Ovary (tissue), 9 donors: Measurements from ENCODE around the gene DNM2. TPM values are rescaled to one million over a fixed set of nuclear protein-coding genes. Genes with fewer than 3 reads are reported as not detected.

Experiments used
- DNase-seq, 5 donors: peaks; one replicate each; pipeline ENCODE4 v3.0.0-alpha.2; 2019 to 2020
- H3K27ac ChIP-seq, 2 donors: fragments of 200-600 bp; one replicate each; pipeline versions ENCODE4 v1.5.1 to v1.8.0; 2019 to 2022
- H3K27me3 ChIP-seq: fragments of 200-600 bp; one replicate; pipeline ENCODE4 v1.8.0; 2022
- H3K36me3 ChIP-seq: fragments of 200-600 bp; sonication (generic); one replicate; pipeline ENCODE4 v1.5.1; 2019
- H3K4me1 ChIP-seq: one replicate; pipeline ENCODE4 v1.8.1; 2013; ENCODE audit warnings: mild to moderate bottlenecking, moderate library complexity; ENCODE audit not compliant: insufficient read depth
- H3K4me3 ChIP-seq: fragments of 200-600 bp; sonication (generic); one replicate; pipeline ENCODE4 v1.5.1; 2017
- H3K9me3 ChIP-seq, 2 donors: fragments of 200-600 bp in 1 of 2; sonication (generic) in 1 of 2; one replicate each; pipeline versions ENCODE4 v1.5.1 to v1.8.1; 2013 to 2019; ENCODE audit warnings: mild to moderate bottlenecking in 1 of 2, moderate library complexity in 1 of 2
- EP300 ChIP-seq: sonication (generic); formaldehyde crosslinking; IDR thresholded peaks from one replicate; pipeline ENCODE4 v1.6.1; 2017; ENCODE audit warnings: antibody characterized with exemption
- POLR2A ChIP-seq: fragments of 450-650 bp; IDR thresholded peaks from one replicate; pipeline ENCODE4 v1.6.1; 2017; ENCODE audit warnings: antibody characterized with exemption, mild to moderate bottlenecking, moderate library complexity
- WGBS, 3 donors: extraction: QIAGEN DNeasy Blood & Tissue Kit in 1 of 3; methylation state at CpG; one replicate each; pipeline versions ENCODE4 v1.1.5 to v1.1.7; 2013 to 2017; 5-methylcytosine and 5-hydroxymethylcytosine counted together
- intact Hi-C, 4 donors: fragments of 100-400 bp; cut with DNase I; formaldehyde crosslinking; loops; one replicate each; pipeline versions ENCODE4 v1.11.0 to v1.15.1; 2022 to 2023
- polyA plus RNA-seq, 2 donors: library from polyadenylated mRNA; stranded (reverse); fragments of 200-250 nt in 1 of 2; fragments of 350-450 nt in 1 of 2; fragmentation: Illumina TruSeq in 1 of 2; extraction: RNeasy Lipid Tissue Mini Kit (QIAGEN cat#74804) in 1 of 2; gene quantifications; one replicate each; pipeline ENCODE4 v1.2.3, GENCODE V29; 2013 to 2014
- total RNA-seq, 7 donors: library from RNA; depleted of rRNA in 2 of 7; stranded (reverse); fragments of >200 nt in 2 of 7; fragmentation: NEBNext Ultra II Directional in 3 of 7; extraction: Animal tissue kit (Norgen Biotek cat#: 25700) in 3 of 7; gene quantifications; one replicate each; pipeline versions ENCODE4 v1.1.0 to v1.2.4, GENCODE V29; 2016 to 2023
- TF ChIP-seq, protein P1 (sequence below), 3 donors: fragments of 450-650 bp in 2 of 3; fragments of 200-600 bp in 1 of 3; IDR thresholded peaks; one replicate each; pipeline versions ENCODE4 v1.5.1 to v1.8.0; 2016 to 2022; ENCODE audit warnings: antibody characterized with exemption in 3 of 3, mild to moderate bottlenecking in 1 of 3
- donor health status: DM: no; HTN: no; CAD: no; lungs with moderate emphysema.
- donor health status: DM: no; HTN: no; CAD: no.
- donor health status: Bipolar disorder and iron deficiency.
- donor health status: DM: yes; HTN: yes; CAD: no.
- donor health status: DM: no; HTN: no; CAD: no.
- donor health status: DM: yes; HTN: yes; CAD: no.

Gene DNM2
- total and polyA plus RNA-seq, 9 donors: 51.1 to 121 (median 74.3) TPM

DNA sequence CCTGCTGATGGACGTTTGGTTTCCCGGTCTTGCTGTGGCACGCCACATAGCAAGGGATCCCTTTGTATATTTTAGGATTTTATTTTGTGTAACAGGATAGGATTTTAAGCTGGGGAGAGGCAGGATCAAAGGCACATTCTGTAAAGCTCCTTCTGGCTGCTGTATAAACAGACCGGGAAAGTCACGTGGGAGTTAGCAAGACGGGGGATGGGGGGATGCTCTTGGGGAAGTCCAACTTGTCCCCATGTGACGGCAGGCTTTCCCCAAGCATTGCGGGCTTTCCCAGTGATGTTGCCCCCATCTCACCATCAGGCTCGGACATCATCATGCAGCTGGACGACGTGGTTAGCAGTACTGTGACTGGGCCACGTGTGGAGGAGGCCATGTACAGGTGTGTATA is 10.9 kb upstream of the DNM2 start:
- H3K4me1 ChIP-seq: peaks cover 4% of the 10 kb centered on the region
- WGBS, 3 donors: 78% methylated on average over 12 of the region's 12 CpGs
- no peak overlapping the region for H3K27ac ChIP-seq
- intact Hi-C loops: no loop called here
- no peak overlapping the region for H3K4me3 ChIP-seq
- TF ChIP-seq, protein P1, sequence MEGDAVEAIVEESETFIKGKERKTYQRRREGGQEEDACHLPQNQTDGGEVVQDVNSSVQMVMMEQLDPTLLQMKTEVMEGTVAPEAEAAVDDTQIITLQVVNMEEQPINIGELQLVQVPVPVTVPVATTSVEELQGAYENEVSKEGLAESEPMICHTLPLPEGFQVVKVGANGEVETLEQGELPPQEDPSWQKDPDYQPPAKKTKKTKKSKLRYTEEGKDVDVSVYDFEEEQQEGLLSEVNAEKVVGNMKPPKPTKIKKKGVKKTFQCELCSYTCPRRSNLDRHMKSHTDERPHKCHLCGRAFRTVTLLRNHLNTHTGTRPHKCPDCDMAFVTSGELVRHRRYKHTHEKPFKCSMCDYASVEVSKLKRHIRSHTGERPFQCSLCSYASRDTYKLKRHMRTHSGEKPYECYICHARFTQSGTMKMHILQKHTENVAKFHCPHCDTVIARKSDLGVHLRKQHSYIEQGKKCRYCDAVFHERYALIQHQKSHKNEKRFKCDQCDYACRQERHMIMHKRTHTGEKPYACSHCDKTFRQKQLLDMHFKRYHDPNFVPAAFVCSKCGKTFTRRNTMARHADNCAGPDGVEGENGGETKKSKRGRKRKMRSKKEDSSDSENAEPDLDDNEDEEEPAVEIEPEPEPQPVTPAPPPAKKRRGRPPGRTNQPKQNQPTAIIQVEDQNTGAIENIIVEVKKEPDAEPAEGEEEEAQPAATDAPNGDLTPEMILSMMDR (IDR thresholded peaks at IDR 0.05): no peak
- TF ChIP-seq EP300 (no peak), POLR2A (no peak)
- no peaks in the 10 kb centered on the region for H3K9me3 ChIP-seq
- H3K27me3 ChIP-seq: no peaks in the 10 kb centered on the region
- no peak for DNase-seq
- H3K36me3 ChIP-seq: no peaks in the 10 kb centered on the region

DNA sequence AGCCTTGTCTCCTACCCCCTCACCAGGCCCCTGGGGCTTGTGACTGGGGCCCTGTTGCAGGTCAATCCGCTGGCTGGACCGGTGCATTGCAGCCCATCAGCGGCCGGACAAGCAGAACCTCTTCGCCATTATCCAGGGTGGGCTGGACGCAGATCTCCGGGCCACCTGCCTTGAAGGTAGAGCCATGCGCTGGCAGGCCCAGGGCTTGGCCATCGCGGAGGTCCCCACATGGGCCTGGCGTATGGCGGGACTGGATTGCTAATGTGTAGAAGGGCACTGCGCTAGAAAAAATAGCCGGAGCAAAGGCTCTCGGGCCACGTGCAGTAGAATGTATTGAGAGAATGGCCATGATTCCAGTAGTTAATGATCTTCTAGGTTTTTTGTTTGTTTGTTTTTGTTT is 10.4 kb upstream of the DNM2 start:
- WGBS, 3 donors: 96 to 98% (median 98%) methylated on average over 16 of the region's 16 CpGs
- TF ChIP-seq, protein P1 (IDR thresholded peaks at IDR 0.05): no peak
- no peak for TF ChIP-seq EP300
- no peak for TF ChIP-seq POLR2A
- Histone ChIP-seq H3K9me3 (no peaks in the 10 kb centered on the region), H3K4me1 (no peaks in the 10 kb centered on the region), H3K36me3 (no peaks in the 10 kb centered on the region), H3K27ac (no peak overlapping the region), H3K27me3 (no peaks in the 10 kb centered on the region), H3K4me3 (no peak overlapping the region)
- intact Hi-C loops: no loop called here
- no peak for DNase-seq

DNA sequence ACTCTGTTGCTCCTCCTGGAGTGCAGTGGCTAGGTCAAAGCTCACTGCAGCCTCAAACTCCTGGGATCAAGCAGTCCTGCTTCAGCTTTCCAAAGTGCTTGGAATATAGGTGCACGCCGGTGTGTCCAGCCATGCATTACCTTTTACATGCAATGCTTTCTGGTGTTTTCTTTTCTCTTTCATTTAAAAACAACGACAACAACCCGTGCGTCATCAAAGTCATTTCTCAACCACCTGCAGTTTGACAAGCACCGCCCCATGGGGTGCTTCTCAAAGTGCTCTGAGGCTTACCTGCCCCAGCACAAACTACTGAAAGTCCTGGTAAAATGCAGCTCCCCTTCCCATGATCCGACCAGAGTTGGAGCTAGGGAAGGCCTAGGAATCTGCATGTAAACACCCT is 9.6 kb upstream of the DNM2 start:
- intact Hi-C loops: no loop called here
- WGBS, 3 donors: 90 to 91% (median 91%) methylated on average over 7 of the region's 7 CpGs
- Histone ChIP-seq H3K9me3 (no peaks in the 10 kb centered on the region), H3K36me3 (no peaks in the 10 kb centered on the region), H3K27me3 (no peaks in the 10 kb centered on the region), H3K27ac (no peak overlapping the region), H3K4me3 (no peak overlapping the region), H3K4me1 (no peaks in the 10 kb centered on the region)
- no peak for DNase-seq
- TF ChIP-seq POLR2A (no peak), EP300 (no peak)
- TF ChIP-seq, protein P1 (IDR thresholded peaks at IDR 0.05): no peak

DNA sequence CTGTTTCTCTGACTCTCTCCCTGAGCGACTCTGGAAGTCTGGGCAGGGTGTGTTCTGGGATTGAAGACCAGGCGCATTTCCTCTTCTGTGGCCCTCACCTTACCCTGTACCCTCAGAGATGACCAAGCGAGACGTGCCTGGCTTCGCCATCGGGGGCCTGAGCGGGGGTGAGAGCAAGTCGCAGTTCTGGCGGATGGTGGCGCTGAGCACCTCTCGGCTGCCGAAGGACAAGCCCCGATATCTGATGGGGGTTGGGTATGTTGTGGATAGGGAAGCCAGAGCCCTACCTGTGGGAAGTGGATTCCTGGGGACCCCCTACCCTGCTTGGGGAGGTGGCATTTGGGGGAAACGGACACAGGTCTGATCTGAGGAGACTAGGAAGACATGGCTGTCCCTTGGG is 5.8 kb upstream of the DNM2 start:
- Histone ChIP-seq H3K4me3 (no peak overlapping the region), H3K4me1 (no peaks in the 10 kb centered on the region), H3K9me3 (no peaks in the 10 kb centered on the region), H3K36me3 (no peaks in the 10 kb centered on the region), H3K27me3 (no peaks in the 10 kb centered on the region), H3K27ac (no peak overlapping the region)
- intact Hi-C loops: loop anchor here in 1 of 4 donors (10.0 kb wide), 1 partner anchor 143 kb away; no protein-coding TSS in a partner anchor
- 67 to 76% (median 68%) methylated on average over 14 of the region's 14 CpGs for WGBS, 3 donors
- TF ChIP-seq, protein P1 (IDR thresholded peaks at IDR 0.05): no peak
- TF ChIP-seq POLR2A: no peak
- no peak for TF ChIP-seq EP300
- no peak for DNase-seq
